ENCODE measurements around the gene DNMBP.

DNA sequence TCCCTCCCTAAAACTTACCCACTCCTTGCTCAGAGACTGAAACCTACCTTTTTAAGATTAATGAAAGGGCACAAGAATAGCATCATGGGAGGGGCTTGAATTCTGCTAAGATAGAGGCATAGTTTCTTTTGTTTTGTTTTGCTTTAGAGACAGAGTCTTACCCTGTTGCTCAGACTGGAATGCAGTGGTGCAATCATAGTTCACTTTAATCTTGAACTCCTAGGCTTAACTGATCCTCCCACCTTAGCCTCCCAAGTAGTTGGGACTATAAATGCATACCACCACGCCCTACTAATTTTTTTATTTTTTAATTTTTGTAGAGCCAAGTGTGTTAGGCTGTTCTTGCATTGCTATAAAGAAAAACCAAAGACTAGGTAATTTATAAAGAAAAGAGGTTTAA, 17.7 kb upstream of the DNMBP start:
- TF ChIP-seq, protein P1, sequence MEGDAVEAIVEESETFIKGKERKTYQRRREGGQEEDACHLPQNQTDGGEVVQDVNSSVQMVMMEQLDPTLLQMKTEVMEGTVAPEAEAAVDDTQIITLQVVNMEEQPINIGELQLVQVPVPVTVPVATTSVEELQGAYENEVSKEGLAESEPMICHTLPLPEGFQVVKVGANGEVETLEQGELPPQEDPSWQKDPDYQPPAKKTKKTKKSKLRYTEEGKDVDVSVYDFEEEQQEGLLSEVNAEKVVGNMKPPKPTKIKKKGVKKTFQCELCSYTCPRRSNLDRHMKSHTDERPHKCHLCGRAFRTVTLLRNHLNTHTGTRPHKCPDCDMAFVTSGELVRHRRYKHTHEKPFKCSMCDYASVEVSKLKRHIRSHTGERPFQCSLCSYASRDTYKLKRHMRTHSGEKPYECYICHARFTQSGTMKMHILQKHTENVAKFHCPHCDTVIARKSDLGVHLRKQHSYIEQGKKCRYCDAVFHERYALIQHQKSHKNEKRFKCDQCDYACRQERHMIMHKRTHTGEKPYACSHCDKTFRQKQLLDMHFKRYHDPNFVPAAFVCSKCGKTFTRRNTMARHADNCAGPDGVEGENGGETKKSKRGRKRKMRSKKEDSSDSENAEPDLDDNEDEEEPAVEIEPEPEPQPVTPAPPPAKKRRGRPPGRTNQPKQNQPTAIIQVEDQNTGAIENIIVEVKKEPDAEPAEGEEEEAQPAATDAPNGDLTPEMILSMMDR (conservative IDR thresholded peaks at IDR 0.05; ENCODE audit: low read depth in 2 of 2): no peak
- no peak for TF ChIP-seq NANOG (IDR thresholded peaks at IDR 0.05; ENCODE audit: borderline replicate concordance)
- no peak for TF ChIP-seq POLR2AphosphoS5 (IDR thresholded peaks at IDR 0.05; ENCODE audit: low read depth)

Measured in GM23338 (cell line).